Suprapubic skin (tissue), 4 donors: ENCODE measurements around the gene S1PR4.

ENCODE experiments used
- CTCF ChIP-seq, 2 donors: fragments of 200-600 bp in 1 of 2; fragments of 450-650 bp in 1 of 2; sonication (generic) in 1 of 2; IDR thresholded peaks; one replicate each; pipeline ENCODE4 v1.5.1; 2016 to 2019; ENCODE audit warnings: antibody characterized with exemption in 2 of 2, mild to moderate bottlenecking in 1 of 2, moderate library complexity in 1 of 2
- EP300 ChIP-seq: sonication (generic); formaldehyde crosslinking; IDR thresholded peaks from one replicate; pipeline ENCODE4 v1.6.1; 2017; ENCODE audit warnings: antibody characterized with exemption
- POLR2A ChIP-seq, 2 donors: fragments of 450-650 bp; IDR thresholded peaks; one replicate each; pipeline ENCODE4 v1.6.1; 2017; ENCODE audit warnings: antibody characterized with exemption in 2 of 2, mild to moderate bottlenecking in 2 of 2, moderate library complexity in 2 of 2
- POLR2AphosphoS5 ChIP-seq, 3 donors: sonication (generic); formaldehyde crosslinking; IDR thresholded peaks; one replicate each; pipeline ENCODE4 v1.6.1; 2017; ENCODE audit warnings: antibody characterized with exemption in 3 of 3

DNA sequence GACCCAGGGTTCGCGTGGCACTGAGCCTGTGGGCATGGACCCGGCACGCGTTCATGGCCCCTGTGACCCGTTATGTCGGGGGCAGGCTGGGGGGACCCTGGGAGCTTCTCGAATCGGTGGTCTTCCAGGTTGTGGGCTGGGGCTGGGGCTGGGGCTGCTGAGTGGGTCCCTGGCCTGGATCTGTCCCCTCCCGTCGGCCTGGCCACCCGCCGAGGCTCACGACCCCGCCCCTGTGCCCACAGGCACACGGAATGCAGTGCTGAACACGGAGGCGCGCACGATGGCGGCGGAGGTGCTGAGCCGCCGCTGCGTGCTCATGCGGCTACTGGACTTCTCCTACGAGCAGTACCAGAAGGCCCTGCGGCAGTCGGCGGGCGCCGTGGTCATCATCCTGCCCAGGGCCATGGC is 13.7 kb downstream of the S1PR4 start:
- TF ChIP-seq CTCF (IDR thresholded peaks at IDR 0.05) (no peak), POLR2A (IDR thresholded peaks at IDR 0.05) (no peak), POLR2AphosphoS5 (IDR thresholded peaks at IDR 0.05) (no peak), EP300 (no peak)
